ENCODE measurements around the gene WDR59. TPM values are rescaled to one million over a fixed set of nuclear protein-coding genes. Genes with fewer than 3 reads are reported as not detected.
A peak's percentile ranks its signal among the peaks of the same experiment; 100 is the strongest.
"Not testable (repeated sequence)": the region's sequence is repeated elsewhere in the genome, so short reads cannot be mapped to it uniquely, and the experiment has no call there.

Gene WDR59
- total and polyA plus RNA-seq, 5 experiments from 2014 or later, result 6.9 to 130 (median 12.9) TPM

GRCh38 chr16:74908759-74909158 is 76.2 kb downstream of the WDR59 start:
- Mint-ChIP-seq H3K36me3 (peaks cover 32 to 88% (median 80%) of the 10 kb centered on the region in 3 donors), H3K9me3 (peaks cover 0 to 32% (median 13%) of the 10 kb centered on the region in 9 donors)
- H3K4me3 Mint-ChIP-seq, H3K4me1 Mint-ChIP-seq, H3K27ac Mint-ChIP-seq, H3K27me3 Mint-ChIP-seq, ATAC-seq, DNase-seq, POLR2A ChIA-PET: not testable (repeated sequence)

GRCh38 chr16:74903901-74904678 is 80.8 kb downstream of the WDR59 start:
- DNase-seq, result no peak
- no peak for ATAC-seq
- H3K4me3 Mint-ChIP-seq, result no peak overlapping the region
- peaks cover 0 to 4% (median 0%) of the 10 kb centered on the region in 4 donors for H3K4me1 Mint-ChIP-seq
- POLR2A ChIA-PET, result no interaction called here
- H3K27ac Mint-ChIP-seq, result no peak overlapping the region
- no peaks in the 10 kb centered on the region for H3K27me3 Mint-ChIP-seq
- H3K9me3 Mint-ChIP-seq, result peaks cover 0 to 3% (median 0%) of the 10 kb centered on the region in 9 donors
- H3K36me3 Mint-ChIP-seq, result peaks cover 25 to 81% (median 57%) of the 10 kb centered on the region in 3 donors

GRCh38 chr16:74903120-74903519 is 81.8 kb downstream of the WDR59 start:
- POLR2A ChIA-PET, result no interaction called here
- Mint-ChIP-seq H3K9me3 (peaks cover 0 to 3% (median 0%) of the 10 kb centered on the region in 9 donors), H3K27ac (no peak overlapping the region), H3K36me3 (peaks cover 25 to 83% (median 57%) of the 10 kb centered on the region in 3 donors), H3K4me3 (no peak overlapping the region), H3K27me3 (no peaks in the 10 kb centered on the region), H3K4me1 (peaks cover 0 to 2% (median 0%) of the 10 kb centered on the region in 4 donors)
- DNase-seq (no peak), ATAC-seq (no peak)

GRCh38 chr16:74902161-74902560 is 82.8 kb downstream of the WDR59 start:
- Mint-ChIP-seq H3K36me3 (peaks cover 17 to 81% (median 51%) of the 10 kb centered on the region in 3 donors), H3K27me3 (no peaks in the 10 kb centered on the region), H3K27ac (no peak overlapping the region), H3K4me1 (peaks cover 0 to 2% (median 0%) of the 10 kb centered on the region in 4 donors), H3K9me3 (peaks cover 0 to 3% (median 0%) of the 10 kb centered on the region in 9 donors), H3K4me3 (no peak overlapping the region)
- POLR2A ChIA-PET, result no interaction called here
- no peak for ATAC-seq
- no peak for DNase-seq

- POLR2A ChIA-PET, result no interaction called here
- H3K9me3 Mint-ChIP-seq, result peaks cover 0 to 3% (median 0%) of the 10 kb centered on the region in 9 donors
- H3K36me3 Mint-ChIP-seq, result peaks cover 14 to 78% (median 45%) of the 10 kb centered on the region in 3 donors
- peaks cover 0 to 2% (median 0%) of the 10 kb centered on the region in 4 donors for H3K4me1 Mint-ChIP-seq
- DNase-seq (no peak), ATAC-seq (no peak)
- no peaks in the 10 kb centered on the region for H3K27me3 Mint-ChIP-seq
- H3K27ac Mint-ChIP-seq, result no peak overlapping the region
- H3K4me3 Mint-ChIP-seq, result no peak overlapping the region
Measured at GRCh38 chr16:74901606-74902005, 83.3 kb downstream of the WDR59 start.

- Mint-ChIP-seq H3K27me3 (no peaks in the 10 kb centered on the region), H3K36me3 (peaks cover 14 to 79% (median 37%) of the 10 kb centered on the region in 3 donors), H3K4me3 (no peak overlapping the region), H3K4me1 (peaks cover 0 to 3% (median 0%) of the 10 kb centered on the region in 4 donors), H3K9me3 (no peaks in the 10 kb centered on the region), H3K27ac (no peak overlapping the region)
- DNase-seq (no peak), ATAC-seq (no peak)
- POLR2A ChIA-PET, result interaction anchor here (0.5 kb wide), 1 partner anchor 53 kb away, joined by 5 read pairs; no protein-coding TSS in a partner anchor
Measured at GRCh38 chr16:74899816-74900215, 85.1 kb downstream of the WDR59 start.

- no peak overlapping the region for H3K4me3 Mint-ChIP-seq
- POLR2A ChIA-PET, result no interaction called here
- H3K27me3 Mint-ChIP-seq, result no peaks in the 10 kb centered on the region
- H3K27ac Mint-ChIP-seq, result no peak overlapping the region
- peaks cover 0 to 3% (median 0%) of the 10 kb centered on the region in 4 donors for H3K4me1 Mint-ChIP-seq
- H3K9me3 Mint-ChIP-seq, result no peaks in the 10 kb centered on the region
- DNase-seq (no peak), ATAC-seq (no peak)
- peaks cover 15 to 83% (median 34%) of the 10 kb centered on the region in 3 donors for H3K36me3 Mint-ChIP-seq
Measured at GRCh38 chr16:74898659-74899058, 86.3 kb downstream of the WDR59 start.

GRCh38 chr16:74896389-74897370 is 88.2 kb downstream of the WDR59 start:
- H3K4me3 Mint-ChIP-seq, result no peak overlapping the region
- no peaks in the 10 kb centered on the region for H3K9me3 Mint-ChIP-seq
- POLR2A ChIA-PET, result no interaction called here
- peaks cover 0 to 3% (median under 1%) of the 10 kb centered on the region in 4 donors for H3K4me1 Mint-ChIP-seq
- peaks cover 8 to 87% (median 34%) of the 10 kb centered on the region in 3 donors for H3K36me3 Mint-ChIP-seq
- H3K27me3 Mint-ChIP-seq, result no peaks in the 10 kb centered on the region
- no peak for ATAC-seq
- no peak for DNase-seq
- H3K27ac Mint-ChIP-seq, result peak overlapping the region in 1 of 10 donors; percentile 53

GRCh38 chr16:74893541-74893940 is 91.4 kb downstream of the WDR59 start:
- H3K4me1 Mint-ChIP-seq, result peaks cover 0 to 3% (median under 1%) of the 10 kb centered on the region in 4 donors
- no peak for DNase-seq
- no peak for ATAC-seq
- H3K27ac Mint-ChIP-seq, result peak overlapping the region in 2 of 10 donors; percentile 23 to 31
- POLR2A ChIA-PET, result no interaction called here
- peaks cover 14 to 89% (median 34%) of the 10 kb centered on the region in 3 donors for H3K36me3 Mint-ChIP-seq
- H3K4me3 Mint-ChIP-seq, result no peak overlapping the region
- no peaks in the 10 kb centered on the region for H3K27me3 Mint-ChIP-seq
- H3K9me3 Mint-ChIP-seq, result no peaks in the 10 kb centered on the region

GRCh38 chr16:74892574-74893461 is 92.1 kb downstream of the WDR59 start:
- ATAC-seq (no peak), DNase-seq (no peak)
- POLR2A ChIA-PET, result no interaction called here
- Mint-ChIP-seq H3K27ac (peak overlapping the region in 2 of 10 donors; percentile 23 to 59), H3K27me3 (no peaks in the 10 kb centered on the region), H3K4me1 (peaks cover 0 to 3% (median under 1%) of the 10 kb centered on the region in 4 donors), H3K36me3 (peaks cover 14 to 91% (median 39%) of the 10 kb centered on the region in 3 donors), H3K4me3 (no peak overlapping the region), H3K9me3 (no peaks in the 10 kb centered on the region)

GRCh38 chr16:74888888-74889287 is 96.0 kb downstream of the WDR59 start:
- Mint-ChIP-seq H3K27ac (peak overlapping the region in 3 of 10 donors; percentile 6 to 34 (median 16)), H3K27me3 (no peaks in the 10 kb centered on the region), H3K9me3 (no peaks in the 10 kb centered on the region), H3K4me3 (peak overlapping the region in 1 of 10 donors; percentile 32), H3K36me3 (peaks cover 25 to 98% (median 56%) of the 10 kb centered on the region in 3 donors), H3K4me1 (peaks cover 0 to 2% (median under 1%) of the 10 kb centered on the region in 4 donors)
- POLR2A ChIA-PET, result no interaction called here
- ATAC-seq (no peak), DNase-seq (no peak)
